ENCODE measurements around the gene KCTD21. TPM values are rescaled to one million over a fixed set of nuclear protein-coding genes. Genes with fewer than 3 reads are reported as not detected.
"Not testable (repeated sequence)": the region's sequence is repeated elsewhere in the genome, so short reads cannot be mapped to it uniquely, and the experiment has no call there.

Gene KCTD21
- total RNA-seq, 1 donor from 2014 or later, result 8.4 TPM

DNA sequence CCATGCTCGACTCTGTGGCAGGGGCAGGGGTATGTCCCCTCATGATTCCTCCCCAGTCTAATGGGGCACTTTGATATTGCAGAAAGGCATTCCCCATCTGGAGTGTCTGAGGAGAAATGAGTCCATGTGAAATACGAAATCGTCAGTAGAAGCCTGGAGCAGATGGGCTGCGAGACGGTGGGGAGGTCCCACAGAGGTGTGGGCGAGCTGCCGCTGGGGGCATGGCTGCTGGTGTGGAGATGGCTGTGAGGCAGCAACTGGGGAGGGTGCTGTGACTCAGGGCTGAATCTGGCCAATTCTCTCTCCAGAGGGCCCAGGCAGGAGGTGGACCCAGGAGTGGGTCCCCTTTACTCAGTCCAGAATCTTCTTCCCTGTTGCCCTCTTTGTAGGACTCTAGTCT, 11.2 kb downstream of the KCTD21 start:
- Mint-ChIP-seq H3K27ac (ENCODE audit: unreplicated experiment) (no peak overlapping the region), H3K4me1 (no peaks in the 10 kb centered on the region), H3K9me3 (no peaks in the 10 kb centered on the region), H3K36me3 (ENCODE audit: low read depth) (peaks cover 22% of the 10 kb centered on the region), H3K27me3 (ENCODE audit: low read depth) (no peaks in the 10 kb centered on the region), H3K4me3 (no peak overlapping the region)
- DNase-seq (ENCODE audit: low read depth, low spot score), result no peak
- TF ChIP-seq CTCF (conservative IDR thresholded peaks at IDR 0.05), result no peak

GRCh38 chr11:78176605-78177141, 11.8 kb downstream of the KCTD21 start:
- Mint-ChIP-seq H3K27ac (ENCODE audit: unreplicated experiment) (peak overlapping the region; percentile 16), H3K36me3 (ENCODE audit: low read depth) (peaks cover 22% of the 10 kb centered on the region), H3K9me3 (no peaks in the 10 kb centered on the region), H3K27me3 (ENCODE audit: low read depth) (no peaks in the 10 kb centered on the region), H3K4me1 (no peaks in the 10 kb centered on the region), H3K4me3 (no peak overlapping the region)
- TF ChIP-seq CTCF (conservative IDR thresholded peaks at IDR 0.05), result no peak
- DNase-seq (ENCODE audit: low read depth, low spot score), result no peak

GRCh38 chr11:78175862-78176261, 12.6 kb downstream of the KCTD21 start:
- H3K4me3 Mint-ChIP-seq; H3K9me3 Mint-ChIP-seq; H3K4me1 Mint-ChIP-seq; H3K27me3 Mint-ChIP-seq (ENCODE audit: low read depth); H3K27ac Mint-ChIP-seq (ENCODE audit: unreplicated experiment); DNase-seq (ENCODE audit: low read depth, low spot score): not testable (repeated sequence)
- H3K36me3 Mint-ChIP-seq (ENCODE audit: low read depth), result peaks cover 22% of the 10 kb centered on the region

DNA sequence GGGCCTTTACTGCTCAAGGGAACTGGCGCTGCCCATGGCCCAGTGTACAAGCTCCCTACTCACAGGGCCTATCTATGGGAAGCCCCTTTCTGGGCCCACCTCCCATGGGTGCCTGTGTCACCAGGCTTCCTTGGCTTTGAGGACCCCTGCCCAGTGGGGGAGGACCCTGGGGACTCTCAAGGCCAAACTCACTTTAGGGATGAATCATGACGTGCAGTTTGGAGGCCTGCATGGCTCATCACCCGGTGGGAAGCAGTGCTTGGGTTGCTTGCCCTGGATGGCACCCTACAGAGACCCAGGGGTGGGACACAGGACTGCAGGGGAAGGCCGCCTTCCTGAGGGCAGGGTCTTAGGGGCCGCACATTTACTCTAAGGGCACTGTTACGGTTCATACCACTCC, 16.5 kb downstream of the KCTD21 start:
- Mint-ChIP-seq H3K36me3 (ENCODE audit: low read depth) (peaks cover 22% of the 10 kb centered on the region), H3K4me1 (no peaks in the 10 kb centered on the region), H3K4me3 (no peak overlapping the region), H3K27me3 (ENCODE audit: low read depth) (no peaks in the 10 kb centered on the region), H3K27ac (ENCODE audit: unreplicated experiment) (peak overlapping the region; percentile 43), H3K9me3 (no peaks in the 10 kb centered on the region)
- DNase-seq (ENCODE audit: low read depth, low spot score), result no peak
- TF ChIP-seq CTCF (conservative IDR thresholded peaks at IDR 0.05), result no peak

DNA sequence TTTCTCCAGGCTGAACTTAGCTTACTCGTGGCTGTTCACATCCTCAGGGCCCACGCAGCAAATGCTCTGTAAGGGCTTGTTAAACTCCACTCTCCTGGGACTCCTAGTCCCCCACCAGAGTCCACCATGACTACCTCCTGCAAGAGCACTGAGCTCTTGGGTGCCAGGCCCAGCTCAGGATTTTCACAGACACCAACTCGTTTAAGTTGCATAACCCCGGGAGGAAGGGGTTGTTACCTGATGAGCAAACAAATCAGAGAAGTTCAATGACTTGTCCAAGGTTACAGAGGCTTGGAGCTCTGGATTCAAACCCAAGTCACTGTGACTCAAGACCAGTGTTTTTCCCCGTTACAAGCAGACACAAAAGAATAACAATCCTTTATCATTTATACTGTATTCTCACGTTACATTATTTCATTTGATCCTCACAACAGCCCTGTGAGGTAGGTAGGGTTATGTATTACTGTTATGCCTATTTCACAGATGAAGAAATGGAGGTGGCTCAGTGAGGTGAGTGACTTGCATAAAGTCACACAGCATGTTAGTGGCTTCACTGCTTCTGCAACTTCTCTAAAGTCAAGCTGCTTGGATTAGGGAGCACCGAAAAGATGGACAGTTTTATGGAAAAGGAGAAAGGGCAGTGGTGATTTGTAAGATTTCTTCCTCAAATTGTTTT, 17.4 kb downstream of the KCTD21 start:
- Mint-ChIP-seq H3K27me3 (ENCODE audit: low read depth) (no peaks in the 10 kb centered on the region), H3K4me3 (no peak overlapping the region), H3K4me1 (no peaks in the 10 kb centered on the region), H3K9me3 (no peaks in the 10 kb centered on the region), H3K36me3 (ENCODE audit: low read depth) (peaks cover 18% of the 10 kb centered on the region), H3K27ac (ENCODE audit: unreplicated experiment) (no peak overlapping the region)
- DNase-seq (ENCODE audit: low read depth, low spot score), result no peak
- TF ChIP-seq CTCF (conservative IDR thresholded peaks at IDR 0.05), result no peak

DNA sequence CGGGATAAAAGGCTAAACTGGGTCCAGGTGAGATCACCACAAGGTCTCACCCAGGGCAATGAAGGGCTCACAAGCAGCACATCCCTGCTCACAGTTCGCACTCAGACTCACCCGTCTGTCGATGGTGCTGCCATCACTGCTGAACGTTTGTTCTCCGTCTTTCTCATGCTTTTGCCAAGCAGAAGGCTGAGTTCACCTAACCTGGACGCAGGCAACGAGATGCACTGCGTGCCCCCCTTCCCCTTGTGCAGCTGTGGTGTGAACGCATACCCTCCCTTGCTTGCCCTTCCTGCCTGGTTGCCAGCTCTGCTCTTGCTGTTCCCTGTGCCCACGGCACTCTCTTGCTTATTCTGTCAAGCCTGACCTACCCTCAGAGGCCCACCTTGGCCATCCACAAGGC, 18.0 kb downstream of the KCTD21 start:
- Mint-ChIP-seq H3K27me3 (ENCODE audit: low read depth) (no peaks in the 10 kb centered on the region), H3K4me1 (no peaks in the 10 kb centered on the region), H3K4me3 (no peak overlapping the region), H3K9me3 (no peaks in the 10 kb centered on the region), H3K27ac (ENCODE audit: unreplicated experiment) (no peak overlapping the region), H3K36me3 (ENCODE audit: low read depth) (peaks cover 18% of the 10 kb centered on the region)
- TF ChIP-seq CTCF (conservative IDR thresholded peaks at IDR 0.05), result no peak
- no peak for DNase-seq (ENCODE audit: low read depth, low spot score)
